H1 (cell line): ENCODE measurements around the gene CPED1. TPM values are rescaled to one million over a fixed set of nuclear protein-coding genes. Genes with fewer than 3 reads are reported as not detected.

ENCODE experiments used
- CTCF ChIA-PET: fragments of 300-600 bp; sonication (Branson Sonifier 250); formaldehyde crosslinking; loops from one replicate; lab custom pipeline; 2021; ENCODE audit not compliant: partially characterized antibody; lab: Charles Lee
- POLR2A ChIA-PET: fragments of 300-600 bp; sonication (Branson Sonifier 250); formaldehyde crosslinking; loops from one replicate; lab custom pipeline; 2021; ENCODE audit warnings: inconsistent platforms; ENCODE audit not compliant: partially characterized antibody; lab: Charles Lee
- DNase-seq, 2 experiments: peaks; one replicate each; pipeline versions ENCODE4 v3.0.0 to v3.0.0-alpha.2; 2010 to 2022; ENCODE audit warnings: low spot score in 2 of 2, low read depth in 1 of 2, mixed read lengths in 1 of 2
- FAIRE-seq: peaks from 2 replicates; lab custom pipeline; 2011; peaks lifted over from hg19 to GRCh38; lab: Jason Lieb, UNC
- H2AFZ ChIP-seq: 2 replicates; pipeline ENCODE4 v1.8.1; 2012; ENCODE audit warnings: low read length, inconsistent platforms
- H2AK5ac ChIP-seq: 2 replicates; pipeline ENCODE4 v1.6.1; 2013; ENCODE audit warnings: low read depth, low read length
- H2BK120ac ChIP-seq: replicated peaks from 2 replicates; pipeline ENCODE3; 2013; ENCODE audit warnings: low read depth, low read length, inconsistent platforms
- H2BK12ac ChIP-seq: 2 replicates; pipeline ENCODE4 v1.6.1; 2013; ENCODE audit warnings: low read depth, low read length
- H2BK15ac ChIP-seq: 2 replicates; pipeline ENCODE4 v1.6.1; 2013; ENCODE audit warnings: low read length
- H2BK20ac ChIP-seq: 2 replicates; pipeline ENCODE4 v1.6.1; 2013; ENCODE audit warnings: low read length
- H2BK5ac ChIP-seq: 2 replicates; pipeline ENCODE4 v1.6.1; 2013; ENCODE audit warnings: low read depth, low read length
- H3K14ac ChIP-seq: 2 replicates; pipeline ENCODE4 v1.6.1; 2013; ENCODE audit warnings: inconsistent platforms; ENCODE audit not compliant: insufficient read length
- H3K18ac ChIP-seq: 2 replicates; pipeline ENCODE4 v1.6.1; 2013; ENCODE audit warnings: low read length; ENCODE audit errors: extremely low read depth
- H3K23ac ChIP-seq: 2 replicates; pipeline ENCODE4 v1.6.1; 2013; ENCODE audit warnings: inconsistent platforms; ENCODE audit not compliant: insufficient read length
- H3K23me2 ChIP-seq: 2 replicates; pipeline ENCODE4 v1.6.1; 2013; ENCODE audit warnings: low read depth, low read length
- H3K27ac ChIP-seq: 2 replicates; pipeline ENCODE4 v1.6.1; 2011; ENCODE audit warnings: low read depth, low read length, inconsistent platforms
- H3K27me3 ChIP-seq, 4 experiments: replicated peaks in 1 of 4; 1 replicate in 1 of 4; 2 replicates in 3 of 4; pipeline versions ENCODE4 v1.6.1 to v1.8.1; 2011 to 2013; ENCODE audit warnings: low read length in 3 of 4, mild to moderate bottlenecking in 3 of 4, inconsistent platforms in 2 of 4, mixed read lengths in 2 of 4, moderate library complexity in 1 of 4; ENCODE audit not compliant: control insufficient read depth in 3 of 4, insufficient read depth in 3 of 4; ENCODE audit errors: extremely low read depth in 1 of 4
- H3K36me3 ChIP-seq, 4 experiments: 2 replicates each; pipeline versions ENCODE4 v1.6.1 to v1.8.1; 2011 to 2013; ENCODE audit warnings: mild to moderate bottlenecking in 4 of 4, low read length in 3 of 4, moderate library complexity in 2 of 4, control low read depth in 1 of 4, inconsistent platforms in 1 of 4; ENCODE audit not compliant: insufficient read depth in 4 of 4, control insufficient read depth in 2 of 4
- H3K4ac ChIP-seq: replicated peaks from 2 replicates; pipeline ENCODE3; 2013; ENCODE audit warnings: low read length, low read depth, mixed read lengths, inconsistent platforms; ENCODE audit not compliant: insufficient read length
- H3K4me1 ChIP-seq, 4 experiments: replicated peaks in 1 of 4; 1 replicate in 1 of 4; 2 replicates in 3 of 4; pipeline versions ENCODE4 v1.6.1 to v1.8.1; 2011 to 2013; ENCODE audit warnings: low read length in 3 of 4, inconsistent platforms in 2 of 4, mixed read lengths in 1 of 4; ENCODE audit not compliant: insufficient read depth in 4 of 4, control insufficient read depth in 3 of 4
- H3K4me2 ChIP-seq, 2 experiments: 2 replicates each; pipeline versions ENCODE4 v1.6.1 to v1.8.1; 2011 to 2013; ENCODE audit warnings: low read depth in 2 of 2, low read length in 2 of 2, control low read depth in 1 of 2, inconsistent platforms in 1 of 2, mild to moderate bottlenecking in 1 of 2; ENCODE audit not compliant: insufficient read depth in 1 of 2
- H3K4me3 ChIP-seq, 4 experiments: fragments of 200-600, 300-600 bp in 1 of 4; sonication (generic), shearing (Covaris generic), sonication (Bioruptor Twin) in 1 of 4; 2 replicates each; pipeline versions ENCODE4 v1.5.1 to v1.8.1; 2011 to 2016; ENCODE audit warnings: low read length in 4 of 4, low read depth in 3 of 4, control low read depth in 2 of 4, inconsistent platforms in 2 of 4, mild to moderate bottlenecking in 2 of 4, mixed read lengths in 1 of 4, moderate library complexity in 1 of 4; ENCODE audit not compliant: insufficient read depth in 2 of 4; ENCODE audit errors: extremely low read depth in 1 of 4
- H3K56ac ChIP-seq: replicated peaks from 2 replicates; pipeline ENCODE3; 2013; ENCODE audit warnings: low read depth, mild to moderate bottlenecking, mixed read lengths, low read length, inconsistent platforms; ENCODE audit not compliant: insufficient read length
- H3K79me1 ChIP-seq: 2 replicates; pipeline ENCODE4 v1.6.1; 2013; ENCODE audit warnings: low read depth, low read length, control low read depth
- H3K79me2 ChIP-seq, 2 experiments: 2 replicates each; pipeline versions ENCODE4 v1.6.1 to v1.8.1; 2012 to 2013; ENCODE audit warnings: low read length in 2 of 2, mild to moderate bottlenecking in 2 of 2, inconsistent platforms in 1 of 2; ENCODE audit not compliant: insufficient read depth in 2 of 2, control insufficient read depth in 1 of 2
- H3K9ac ChIP-seq, 4 experiments: replicated peaks in 1 of 4; 1 replicate in 1 of 4; 2 replicates in 3 of 4; pipeline versions ENCODE4 v1.6.1 to v1.8.1; 2011 to 2013; ENCODE audit warnings: low read depth in 3 of 4, low read length in 3 of 4, control low read depth in 2 of 4, mild to moderate bottlenecking in 2 of 4, moderate library complexity in 2 of 4, inconsistent platforms in 1 of 4; ENCODE audit errors: extremely low read depth in 1 of 4
- H3K9me3 ChIP-seq, 2 experiments: 2 replicates each; pipeline versions ENCODE4 v1.6.1 to v1.8.1; 2012 to 2013; ENCODE audit warnings: mild to moderate bottlenecking in 2 of 2, moderate library complexity in 2 of 2, control low read depth in 1 of 2, inconsistent platforms in 1 of 2, low read depth in 1 of 2, low read length in 1 of 2, mixed read lengths in 1 of 2; ENCODE audit not compliant: insufficient read depth in 2 of 2
- H4K20me1 ChIP-seq, 2 experiments: replicated peaks in 1 of 2; 2 replicates each; pipeline versions ENCODE3 to v1.8.1; 2011 to 2013; ENCODE audit warnings: inconsistent platforms in 2 of 2, low read length in 2 of 2, mild to moderate bottlenecking in 1 of 2; ENCODE audit not compliant: insufficient read depth in 2 of 2, control insufficient read depth in 1 of 2
- H4K5ac ChIP-seq: 2 replicates; pipeline ENCODE4 v1.6.1; 2013; ENCODE audit warnings: low read length, low read depth, mixed read lengths, inconsistent platforms; ENCODE audit not compliant: insufficient read length
- H4K8ac ChIP-seq: 2 replicates; pipeline ENCODE4 v1.8.0; 2013; ENCODE audit warnings: mild to moderate bottlenecking, moderate library complexity, low read length, inconsistent platforms; ENCODE audit not compliant: insufficient read depth; ENCODE audit errors: extremely low read depth
- H4K91ac ChIP-seq: replicated peaks from 2 replicates; pipeline ENCODE3; 2013; ENCODE audit warnings: low read length, mixed read lengths, inconsistent platforms; ENCODE audit not compliant: insufficient read length
- CTCF ChIP-seq, 3 experiments: IDR thresholded peaks; 1 replicate in 2 of 3; 2 replicates in 1 of 3; pipeline versions ENCODE4 v1.5.1 to v1.6.1; 2011; ENCODE audit warnings: low read length in 3 of 3, mild to moderate bottlenecking in 3 of 3, inconsistent platforms in 2 of 3, low read depth in 1 of 3, moderate library complexity in 1 of 3; ENCODE audit not compliant: insufficient read depth in 1 of 3; ENCODE audit errors: control extremely low read depth in 1 of 3
- EZH2 ChIP-seq: fragments of 200-600 bp; sonication (generic); IDR thresholded peaks from 2 replicates; pipeline ENCODE4 v1.7.1; 2012; ENCODE audit warnings: low read depth, mild to moderate bottlenecking, moderate library complexity, low read length, inconsistent platforms; ENCODE audit not compliant: severe bottlenecking
- HDAC6 ChIP-seq: IDR thresholded peaks from one replicate; pipeline ENCODE4 v1.7.1; 2012; ENCODE audit warnings: low read depth, mild to moderate bottlenecking, inconsistent platforms, low read length, moderate library complexity
- KDM1A ChIP-seq: fragments of 200-600, 300-600 bp; sonication (generic); IDR thresholded peaks from 2 replicates; pipeline ENCODE4 v1.7.1; 2016; ENCODE audit warnings: mild to moderate bottlenecking, low read length, borderline replicate concordance
- RXRA ChIP-seq: IDR thresholded peaks from 2 replicates; pipeline ENCODE4 v1.6.1; 2011; ENCODE audit warnings: low read depth, mild to moderate bottlenecking, low read length, moderate library complexity; ENCODE audit not compliant: insufficient read depth
- SIN3A ChIP-seq, 2 experiments: IDR thresholded peaks in 1 of 2; conservative IDR thresholded peaks in 1 of 2; 2 replicates each; pipeline ENCODE4 v1.6.1; 2011 to 2012; ENCODE audit warnings: low read length in 2 of 2, improper control_type of control experiment in 1 of 2, low read depth in 1 of 2, mild to moderate bottlenecking in 1 of 2
- SIRT6 ChIP-seq: IDR thresholded peaks from one replicate; pipeline ENCODE4 v1.7.1; 2012; ENCODE audit warnings: low read length, inconsistent platforms
- SIX5 ChIP-seq: IDR thresholded peaks from 2 replicates; pipeline ENCODE4 v1.6.1; 2011; ENCODE audit warnings: mild to moderate bottlenecking, low read depth, low read length
- SRF ChIP-seq: IDR thresholded peaks from 2 replicates; pipeline ENCODE4 v1.6.1; 2011; ENCODE audit warnings: mild to moderate bottlenecking, low read depth, low read length, moderate library complexity
- SUZ12 ChIP-seq: fragments of 200-600 bp; sonication (generic); IDR thresholded peaks from 2 replicates; pipeline ENCODE4 v1.6.1; 2012; ENCODE audit warnings: mild to moderate bottlenecking, inconsistent platforms, low read length, moderate library complexity, mixed read lengths
- TAF1 ChIP-seq: IDR thresholded peaks from 2 replicates; pipeline ENCODE4 v1.6.1; 2011; ENCODE audit warnings: mild to moderate bottlenecking, low read depth, low read length
- WGBS, 2 experiments: shearing (Covaris generic) in 1 of 2; methylation state at CpG; one replicate each; pipeline versions ENCODE4 v1.1.6 to v1.1.7; 2013 to 2015; ENCODE audit warnings: low lambda C conversion rate in 2 of 2, mixed read lengths in 2 of 2, inconsistent platforms in 1 of 2, low coverage in 1 of 2, missing lambda C conversion rate in 1 of 2; ENCODE audit not compliant: insufficient replicate concordance in 2 of 2, insufficient coverage in 1 of 2, insufficient read length in 1 of 2; ENCODE audit errors: extremely low coverage in 1 of 2, missing lambda C conversion rate in 1 of 2; 5-methylcytosine and 5-hydroxymethylcytosine counted together
- polyA plus RNA-seq, 7 experiments: library from polyadenylated mRNA; depleted of rRNA in 3 of 7; stranded (reverse) in 5 of 7; unstranded in 2 of 7; fragments of >200 nt in 5 of 7; fragments of 200-250 nt in 2 of 7; gene quantifications; 1 replicate in 5 of 7; 2 replicates in 1 of 7; 4 replicates in 1 of 7; pipeline versions ENCODE4 v1.2.1 to v1.2.3, GENCODE V29; 2011 to 2013; ENCODE audit warnings: missing spikeins in 2 of 7, mixed read lengths in 2 of 7
- total RNA-seq: library from RNA; stranded (reverse); fragmentation: NEBNext Ultra II Directional; extraction: Animal tissue kit (Norgen Biotek cat#: 25700); gene quantifications from 2 replicates; pipeline ENCODE4 v1.2.1, GENCODE V29; 2021

CPED1 gene
- total and polyA plus RNA-seq, 2 of the 8 experiments (the other 6 are each of a cell fraction or from before 2014, with no cell fraction given): 0.08 to 0.39 TPM

GRCh38 chr7:120984406-120984805, 4.1 kb upstream of the CPED1 start:
- H3K4ac ChIP-seq: no peak overlapping the region
- no peak for TF ChIP-seq EZH2
- TF ChIP-seq SIRT6: no peak
- no peak for TF ChIP-seq SUZ12
- no peak for TF ChIP-seq SIN3A (conservative IDR thresholded peaks at IDR 0.05 in 1 of 2, IDR thresholded peaks at IDR 0.05 in 1 of 2; ENCODE audit: low read depth in 1 of 2, low read length in 2 of 2)
- no peak for TF ChIP-seq SIX5
- TF ChIP-seq TAF1: no peak
- no peak for TF ChIP-seq KDM1A
- no peak for TF ChIP-seq RXRA
- no peak for TF ChIP-seq HDAC6
- no peak for TF ChIP-seq SRF
- TF ChIP-seq CTCF (IDR thresholded peaks at IDR 0.05; ENCODE audit: control extremely low read depth in 1 of 3, insufficient read depth in 1 of 3, low read depth in 1 of 3, low read length in 3 of 3): no peak

More at GRCh38 chr7:120984406-120984805, 4.1 kb upstream of the CPED1 start:
- ChIA-PET POLR2A (no interaction called here), CTCF (interaction anchor here (1.1 to 8.4 kb wide), 4 partner anchors 10 to 118 kb away, joined by 3 to 139 read pairs (median 54); no protein-coding TSS in a partner anchor)
- WGBS, 2 experiments: 96% methylated on average over 3 of the region's 3 CpGs; no CpG with 5 or more reads in 1 of the 2 experiments
- Histone ChIP-seq H4K91ac (no peak overlapping the region), H4K5ac (no peak overlapping the region), H4K8ac (no peak overlapping the region), H3K79me2 (no peaks in the 10 kb centered on the region), H2AK5ac (no peak overlapping the region), H3K18ac (no peak overlapping the region), H3K27ac (no peak overlapping the region), H3K23ac (no peak overlapping the region), H3K27me3 (peaks cover 1 to 18% (median 11%) of the 10 kb centered on the region in 4 experiments; a peak in 6 of 7 replicates), H3K4me1 (peaks cover 0 to 4% (median 3%) of the 10 kb centered on the region in 4 experiments; a peak in 4 of 7 replicates), H2AFZ (no peak overlapping the region), H2BK5ac (no peak overlapping the region), H3K9ac (no peak overlapping the region), H2BK120ac (no peak overlapping the region), H3K9me3 (no peaks in the 10 kb centered on the region), H3K23me2 (0 out of 2 replicates have a peak, but pooled peaks cover 2% of the 10 kb centered on the region), H3K4me2 (no peak overlapping the region), H2BK20ac (no peak overlapping the region), H4K20me1 (no peaks in the 10 kb centered on the region), H3K56ac (no peak overlapping the region), H3K4me3 (no peak overlapping the region), H3K14ac (no peak overlapping the region), H2BK15ac (no peak overlapping the region), H3K79me1 (no peaks in the 10 kb centered on the region), H3K36me3 (no peaks in the 10 kb centered on the region), H2BK12ac (no peak overlapping the region)
- DNase-seq (no peak), FAIRE-seq (no peak)
